ENCODE measurements around the gene MGA.
"Not testable (repeated sequence)": the region's sequence is repeated elsewhere in the genome, so short reads cannot be mapped to it uniquely, and the experiment has no call there.

Gene MGA

GRCh38 chr15:41695750-41696436 lies 35.7 kb downstream of the MGA start:
- no peak overlapping the region for H3K4me3 ChIP-seq (ENCODE audit: low read depth, low read length)
- DNase-seq (ENCODE audit: low read depth): peak; percentile 7

GRCh38 chr15:41698779-41699178 lies 38.6 kb downstream of the MGA start:
- DNase-seq (ENCODE audit: low read depth): no peak
- no peak overlapping the region for H3K4me3 ChIP-seq (ENCODE audit: low read depth, low read length)

- H3K4me3 ChIP-seq (ENCODE audit: low read depth, low read length): no peak overlapping the region
- DNase-seq (ENCODE audit: low read depth): no peak
These were observed 42.9 kb downstream of the MGA start for GRCh38 chr15:41703120-41703519.

GRCh38 chr15:41713047-41713446 lies 52.8 kb downstream of the MGA start:
- DNase-seq (ENCODE audit: low read depth): no peak
- no peak overlapping the region for H3K4me3 ChIP-seq (ENCODE audit: low read depth, low read length)

- H3K4me3 ChIP-seq (ENCODE audit: low read depth, low read length): no peak overlapping the region
- DNase-seq (ENCODE audit: low read depth): no peak
These were observed 54.1 kb downstream of the MGA start for GRCh38 chr15:41714291-41714690.

GRCh38 chr15:41716864-41717263 lies 56.7 kb downstream of the MGA start:
- H3K4me3 ChIP-seq (ENCODE audit: low read depth, low read length): no peak overlapping the region
- DNase-seq (ENCODE audit: low read depth): no peak

GRCh38 chr15:41727143-41727542 lies 66.9 kb downstream of the MGA start:
- no peak for DNase-seq (ENCODE audit: low read depth)
- no peak overlapping the region for H3K4me3 ChIP-seq (ENCODE audit: low read depth, low read length)

GRCh38 chr15:41728061-41728460 lies 67.9 kb downstream of the MGA start:
- DNase-seq (ENCODE audit: low read depth); H3K4me3 ChIP-seq (ENCODE audit: low read depth, low read length): not testable (repeated sequence)

- H3K4me3 ChIP-seq (ENCODE audit: low read depth, low read length): no peak overlapping the region
- no peak for DNase-seq (ENCODE audit: low read depth)
These were observed 70.3 kb downstream of the MGA start for GRCh38 chr15:41730543-41730942.

- no peak overlapping the region for H3K4me3 ChIP-seq (ENCODE audit: low read depth, low read length)
- no peak for DNase-seq (ENCODE audit: low read depth)
These were observed 72.3 kb downstream of the MGA start for GRCh38 chr15:41732483-41732882.

- H3K4me3 ChIP-seq (ENCODE audit: low read depth, low read length): no peak overlapping the region
- DNase-seq (ENCODE audit: low read depth): no peak
These were observed 73.9 kb downstream of the MGA start for GRCh38 chr15:41734079-41734478.

- no peak for DNase-seq (ENCODE audit: low read depth)
- H3K4me3 ChIP-seq (ENCODE audit: low read depth, low read length): no peak overlapping the region
These were observed 74.8 kb downstream of the MGA start for GRCh38 chr15:41735046-41735445.

- not testable (repeated sequence) for DNase-seq (ENCODE audit: low read depth); H3K4me3 ChIP-seq (ENCODE audit: low read depth, low read length)
These were observed 75.3 kb downstream of the MGA start for GRCh38 chr15:41735492-41735891.

GRCh38 chr15:41746802-41747201 lies 86.6 kb downstream of the MGA start:
- no peak for DNase-seq (ENCODE audit: low read depth)
- H3K4me3 ChIP-seq (ENCODE audit: low read depth, low read length): no peak overlapping the region

- no peak overlapping the region for H3K4me3 ChIP-seq (ENCODE audit: low read depth, low read length)
- no peak for DNase-seq (ENCODE audit: low read depth)
These were observed 96.0 kb downstream of the MGA start for GRCh38 chr15:41756198-41756597.

GRCh38 chr15:41772720-41773331 lies 112.6 kb downstream of the MGA start:
- no peak overlapping the region for H3K4me3 ChIP-seq (ENCODE audit: low read depth, low read length)
- DNase-seq (ENCODE audit: low read depth): peak; percentile 36

GRCh38 chr15:41773332-41773728 lies 113.1 kb downstream of the MGA start:
- no peak for DNase-seq (ENCODE audit: low read depth)
- peak overlapping the region; percentile 85 for H3K4me3 ChIP-seq (ENCODE audit: low read depth, low read length)

GRCh38 chr15:41773729-41774061 lies 113.5 kb downstream of the MGA start:
- no peak for DNase-seq (ENCODE audit: low read depth)
- H3K4me3 ChIP-seq (ENCODE audit: low read depth, low read length): peak overlapping the region; percentile 85

GRCh38 chr15:41774062-41774881 lies 114.1 kb downstream of the MGA start, which contains the start of gene MAPKBP1:
MAPKBP1 (plus strand) TSS chr15:41774484; CDS start chr15:41775276, 792 bp downstream.
- peak within 1 kb of the TSS; percentile 85 for H3K4me3 ChIP-seq (ENCODE audit: low read depth, low read length)
- peak; percentile 96 for DNase-seq (ENCODE audit: low read depth)

GRCh38 chr15:41774882-41775417 lies 114.7 kb downstream of the MGA start:
- no peak for DNase-seq (ENCODE audit: low read depth)
- H3K4me3 ChIP-seq (ENCODE audit: low read depth, low read length): peak overlapping the region; percentile 85

Measured in skeletal muscle cell (primary cell).